ENCODE data around the gene PDE6A. TPM values are rescaled to one million over a fixed set of nuclear protein-coding genes. Genes with fewer than 3 reads are reported as not detected.

The PDE6A gene
- total and polyA plus RNA-seq, 2 of the 13 experiments (the other 11 are each of a cell fraction or from before 2014, with no cell fraction given): 0.01 TPM; not detected in 1

DNA sequence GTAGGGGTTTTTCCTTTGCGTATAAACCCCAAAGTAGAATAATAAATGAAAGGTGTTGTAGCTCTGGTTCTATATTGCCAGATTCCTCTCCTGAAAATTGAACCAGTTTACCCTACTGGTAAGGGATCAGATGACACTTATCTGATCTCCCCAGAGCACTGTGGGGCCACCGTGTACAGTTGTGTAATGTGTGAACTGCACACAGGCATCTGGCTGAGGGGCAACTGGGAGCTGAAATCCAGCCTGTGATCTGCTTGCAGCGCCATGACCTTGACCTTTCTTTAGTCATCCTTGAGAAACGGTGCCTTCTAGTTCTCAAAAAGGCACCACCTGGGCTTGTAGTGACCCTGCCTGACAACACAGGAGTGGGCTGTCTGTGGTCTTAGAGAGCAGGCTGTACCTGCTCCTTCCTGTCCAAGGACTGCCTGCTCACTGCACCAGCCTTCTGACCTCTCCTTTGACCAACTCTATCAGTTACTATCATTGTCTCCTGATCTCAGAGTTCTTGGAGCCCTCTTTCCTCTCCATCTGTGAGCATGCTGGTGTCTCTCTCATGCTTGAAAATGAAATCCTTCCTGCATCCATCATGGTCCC, 40.2 kb downstream of the PDE6A start (continued):
- TF ChIP-seq ARID5B (CRISPR knock-in tag; IDR thresholded peaks at IDR 0.05) (peak; percentile 63; the same call in 1 of the 2 replicates), SIX1 (CRISPR knock-in tag; IDR thresholded peaks at IDR 0.05; ENCODE audit: borderline replicate concordance) (peak; percentile 95; the same call in 1 of the 2 replicates), MTF1 (CRISPR knock-in tag; IDR thresholded peaks at IDR 0.05) (no peak), THRA (CRISPR knock-in tag; IDR thresholded peaks at IDR 0.05; ENCODE audit: borderline replicate concordance) (peak; percentile 25; the same call in 1 of the 2 replicates), ZNF460 (CRISPR knock-in tag; IDR thresholded peaks at IDR 0.05; ENCODE audit: borderline replicate concordance) (no peak), GMEB2 (CRISPR knock-in tag; IDR thresholded peaks at IDR 0.05; ENCODE audit: low read depth) (no peak), MNT (IDR thresholded peaks at IDR 0.05) (no peak), GZF1 (CRISPR knock-in tag; IDR thresholded peaks at IDR 0.05) (no peak), CEBPB (IDR thresholded peaks at IDR 0.05; ENCODE audit: borderline replicate concordance, low read depth, low read length) (peak; percentile 61), HHEX (CRISPR knock-in tag; IDR thresholded peaks at IDR 0.05) (no peak), SOX6 (IDR thresholded peaks at IDR 0.05) (no peak), SOX6 (CRISPR knock-in tag; IDR thresholded peaks at IDR 0.05) (peak; percentile 44), FOXA3 (CRISPR knock-in tag; IDR thresholded peaks at IDR 0.05) (no peak), FOXA1 (IDR thresholded peaks at IDR 0.05) (no peak), FOXA1 (CRISPR knock-in tag; IDR thresholded peaks at IDR 0.05) (0 out of 2 replicates have a peak, but pooled peaks have one; percentile 14), RXRA (CRISPR knock-in tag; IDR thresholded peaks at IDR 0.05) (peak; percentile 58; the same call in 1 of the 2 replicates), NCOA2 (CRISPR knock-in tag; IDR thresholded peaks at IDR 0.05) (peak; percentile 14; the same call in 1 of the 2 replicates)
- TF ChIP-seq, protein P1, sequence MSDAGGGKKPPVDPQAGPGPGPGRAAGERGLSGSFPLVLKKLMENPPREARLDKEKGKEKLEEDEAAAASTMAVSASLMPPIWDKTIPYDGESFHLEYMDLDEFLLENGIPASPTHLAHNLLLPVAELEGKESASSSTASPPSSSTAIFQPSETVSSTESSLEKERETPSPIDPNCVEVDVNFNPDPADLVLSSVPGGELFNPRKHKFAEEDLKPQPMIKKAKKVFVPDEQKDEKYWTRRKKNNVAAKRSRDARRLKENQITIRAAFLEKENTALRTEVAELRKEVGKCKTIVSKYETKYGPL (CRISPR knock-in tag; IDR thresholded peaks at IDR 0.05): peak; percentile 81
- TF ChIP-seq, protein P2, sequence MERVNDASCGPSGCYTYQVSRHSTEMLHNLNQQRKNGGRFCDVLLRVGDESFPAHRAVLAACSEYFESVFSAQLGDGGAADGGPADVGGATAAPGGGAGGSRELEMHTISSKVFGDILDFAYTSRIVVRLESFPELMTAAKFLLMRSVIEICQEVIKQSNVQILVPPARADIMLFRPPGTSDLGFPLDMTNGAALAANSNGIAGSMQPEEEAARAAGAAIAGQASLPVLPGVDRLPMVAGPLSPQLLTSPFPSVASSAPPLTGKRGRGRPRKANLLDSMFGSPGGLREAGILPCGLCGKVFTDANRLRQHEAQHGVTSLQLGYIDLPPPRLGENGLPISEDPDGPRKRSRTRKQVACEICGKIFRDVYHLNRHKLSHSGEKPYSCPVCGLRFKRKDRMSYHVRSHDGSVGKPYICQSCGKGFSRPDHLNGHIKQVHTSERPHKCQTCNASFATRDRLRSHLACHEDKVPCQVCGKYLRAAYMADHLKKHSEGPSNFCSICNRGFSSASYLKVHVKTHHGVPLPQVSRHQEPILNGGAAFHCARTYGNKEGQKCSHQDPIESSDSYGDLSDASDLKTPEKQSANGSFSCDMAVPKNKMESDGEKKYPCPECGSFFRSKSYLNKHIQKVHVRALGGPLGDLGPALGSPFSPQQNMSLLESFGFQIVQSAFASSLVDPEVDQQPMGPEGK (CRISPR knock-in tag; IDR thresholded peaks at IDR 0.05): peak; percentile 71
